GM12874 (cell line): Measurements from ENCODE around the gene UCK1.

Experiments used
- TF ChIP-seq, protein P1 (sequence below): IDR thresholded peaks from 2 replicates; pipeline ENCODE4 v1.5.1; 2011; ENCODE audit warnings: low read depth, mild to moderate bottlenecking, control low read depth, low read length, moderate library complexity; ENCODE audit not compliant: insufficient read depth

UCK1 gene

DNA sequence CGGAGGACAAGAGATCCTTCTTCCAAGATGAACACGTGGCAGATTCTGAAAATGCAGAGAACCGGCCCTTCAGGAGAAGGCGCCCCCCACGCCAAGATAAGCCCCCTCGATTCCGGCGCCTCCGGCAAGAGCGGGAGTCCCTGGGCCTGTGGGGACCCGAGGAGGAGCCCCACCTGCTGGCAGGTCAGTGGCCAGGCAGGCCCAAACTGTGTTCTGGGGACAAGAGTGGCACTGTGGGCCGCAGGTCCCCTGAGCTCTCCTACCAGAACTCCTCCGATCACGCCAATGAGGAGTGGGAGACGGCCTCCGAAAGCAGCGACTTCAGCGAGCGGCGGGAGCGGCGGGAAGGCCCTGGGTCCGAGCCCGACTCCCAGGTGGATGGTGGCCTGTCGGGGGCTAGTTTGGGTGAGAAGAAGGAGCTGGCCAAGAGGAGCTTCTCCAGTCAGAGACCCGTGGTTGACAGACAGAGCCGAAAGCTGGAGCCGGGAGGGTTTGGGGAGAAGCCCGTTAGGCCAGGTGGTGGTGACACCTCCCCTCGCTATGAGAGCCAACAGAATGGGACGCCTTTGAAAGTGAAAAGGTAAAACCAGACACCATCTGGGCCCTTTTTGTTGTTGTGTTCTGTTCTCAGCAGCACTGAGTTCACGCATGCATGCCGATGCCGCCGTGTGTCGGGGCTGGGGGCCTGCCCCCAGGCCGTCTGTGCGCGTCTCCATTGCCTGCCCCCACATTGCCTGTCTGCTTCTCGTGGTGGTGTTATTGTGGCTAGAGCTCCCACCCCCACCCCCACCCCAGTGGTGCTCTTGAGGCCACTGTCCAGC lies 54.9 kb downstream of the UCK1 start:
- TF ChIP-seq, protein P1, sequence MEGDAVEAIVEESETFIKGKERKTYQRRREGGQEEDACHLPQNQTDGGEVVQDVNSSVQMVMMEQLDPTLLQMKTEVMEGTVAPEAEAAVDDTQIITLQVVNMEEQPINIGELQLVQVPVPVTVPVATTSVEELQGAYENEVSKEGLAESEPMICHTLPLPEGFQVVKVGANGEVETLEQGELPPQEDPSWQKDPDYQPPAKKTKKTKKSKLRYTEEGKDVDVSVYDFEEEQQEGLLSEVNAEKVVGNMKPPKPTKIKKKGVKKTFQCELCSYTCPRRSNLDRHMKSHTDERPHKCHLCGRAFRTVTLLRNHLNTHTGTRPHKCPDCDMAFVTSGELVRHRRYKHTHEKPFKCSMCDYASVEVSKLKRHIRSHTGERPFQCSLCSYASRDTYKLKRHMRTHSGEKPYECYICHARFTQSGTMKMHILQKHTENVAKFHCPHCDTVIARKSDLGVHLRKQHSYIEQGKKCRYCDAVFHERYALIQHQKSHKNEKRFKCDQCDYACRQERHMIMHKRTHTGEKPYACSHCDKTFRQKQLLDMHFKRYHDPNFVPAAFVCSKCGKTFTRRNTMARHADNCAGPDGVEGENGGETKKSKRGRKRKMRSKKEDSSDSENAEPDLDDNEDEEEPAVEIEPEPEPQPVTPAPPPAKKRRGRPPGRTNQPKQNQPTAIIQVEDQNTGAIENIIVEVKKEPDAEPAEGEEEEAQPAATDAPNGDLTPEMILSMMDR, result peak; percentile 33; the same call in 1 of the 2 replicates

DNA sequence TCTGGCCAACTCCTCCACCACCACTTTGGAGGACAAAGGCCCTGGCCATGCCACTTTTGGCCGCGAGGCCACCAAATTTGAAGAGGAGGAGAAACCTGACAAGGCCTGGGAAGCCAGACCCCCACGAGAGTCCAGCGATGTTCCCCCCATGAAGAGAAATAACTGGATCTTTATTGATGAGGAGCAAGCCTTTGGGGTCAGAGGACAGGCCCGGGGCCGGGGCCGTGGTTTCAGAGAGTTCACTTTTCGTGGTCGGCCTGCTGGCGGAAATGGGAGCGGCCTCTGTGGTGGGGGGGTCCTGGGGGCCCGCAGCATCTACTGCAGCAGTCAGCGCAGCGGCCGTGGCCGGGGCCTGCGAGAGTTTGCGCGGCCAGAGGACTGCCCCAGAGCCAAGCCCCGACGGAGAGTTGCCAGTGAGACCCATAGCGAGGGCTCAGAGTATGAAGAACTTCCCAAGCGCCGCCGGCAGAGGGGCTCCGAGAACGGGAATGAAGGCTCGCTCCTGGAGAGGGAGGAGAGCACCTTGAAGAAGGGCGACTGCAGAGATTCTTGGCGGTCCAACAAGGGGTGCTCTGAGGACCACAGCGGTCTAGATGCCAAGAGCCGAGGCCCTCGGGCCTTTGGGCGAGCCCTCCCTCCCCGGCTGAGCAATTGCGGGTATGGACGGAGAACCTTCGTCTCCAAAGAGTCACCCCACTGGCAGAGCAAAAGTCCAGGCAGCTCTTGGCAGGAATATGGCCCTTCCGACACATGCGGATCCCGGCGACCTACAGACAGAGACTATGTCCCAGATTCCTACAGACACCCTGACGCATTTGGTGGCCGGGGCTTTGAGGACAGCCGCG lies 55.7 kb downstream of the UCK1 start:
- TF ChIP-seq, protein P1, result no peak

DNA sequence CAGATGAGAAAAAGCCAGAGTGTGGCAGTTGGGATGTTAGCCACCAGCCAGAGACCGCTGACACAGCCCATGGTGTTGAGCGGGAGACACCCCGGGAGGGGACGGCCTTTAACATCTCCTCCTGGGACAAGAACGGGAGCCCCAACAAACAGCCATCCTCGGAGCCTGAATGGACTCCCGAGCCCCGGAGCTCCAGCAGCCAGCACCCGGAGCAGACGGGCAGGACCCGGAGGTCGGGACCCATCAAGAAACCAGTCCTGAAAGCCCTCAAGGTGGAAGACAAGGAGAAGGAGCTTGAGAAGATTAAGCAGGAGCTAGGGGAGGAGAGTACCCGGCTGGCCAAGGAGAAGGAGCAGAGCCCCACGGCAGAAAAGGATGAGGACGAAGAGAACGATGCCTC lies 56.4 kb downstream of the UCK1 start:
- TF ChIP-seq, protein P1, result no peak

DNA sequence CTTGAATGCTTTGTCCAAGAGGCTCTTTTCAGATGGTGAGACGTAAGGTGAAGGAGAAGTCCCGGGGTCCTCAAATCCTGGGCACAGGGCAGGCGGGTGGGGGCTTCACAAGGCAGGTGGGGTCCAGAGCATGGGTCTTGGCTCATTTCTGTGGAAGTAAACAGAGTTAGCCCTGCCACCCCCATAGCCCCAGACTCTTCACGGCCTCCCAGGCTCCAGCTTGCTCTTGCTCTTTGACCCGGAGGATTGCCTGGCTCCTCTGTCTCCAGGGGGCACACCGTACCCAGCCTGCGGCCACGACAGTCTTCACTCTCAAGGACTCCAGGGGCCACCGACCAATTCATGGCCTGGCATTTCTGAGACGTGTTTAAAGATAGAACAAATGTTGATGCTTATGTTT lies 57.2 kb downstream of the UCK1 start:
- TF ChIP-seq, protein P1, result no peak
